HUES48 (cell line): ENCODE measurements around the gene XPOT.

ENCODE experiments used
- H3K27ac ChIP-seq: one replicate; pipeline ENCODE4 v1.7.0; 2013; ENCODE audit warnings: low read depth, low read length, inconsistent platforms
- H3K27me3 ChIP-seq: 2 replicates; pipeline ENCODE4 v1.6.1; 2013; ENCODE audit warnings: mild to moderate bottlenecking, low read length; ENCODE audit not compliant: control insufficient read depth, insufficient read depth
- H3K36me3 ChIP-seq: 2 replicates; pipeline ENCODE4 v1.6.1; 2013; ENCODE audit warnings: low read length; ENCODE audit not compliant: control insufficient read depth, insufficient read depth
- H3K4me1 ChIP-seq: 2 replicates; pipeline ENCODE4 v1.6.1; 2013; ENCODE audit warnings: mild to moderate bottlenecking, low read length; ENCODE audit not compliant: control insufficient read depth, insufficient read depth
- H3K4me3 ChIP-seq: 2 replicates; pipeline ENCODE4 v1.5.1; 2013; ENCODE audit warnings: mild to moderate bottlenecking, low read depth, low read length
- H3K9ac ChIP-seq: 2 replicates; pipeline ENCODE4 v1.6.1; 2013; ENCODE audit warnings: mild to moderate bottlenecking, low read depth, low read length, moderate library complexity
- H3K9me3 ChIP-seq: 2 replicates; pipeline ENCODE4 v1.6.1; 2013; ENCODE audit warnings: low read length; ENCODE audit not compliant: control insufficient read depth, insufficient read depth

The XPOT gene

GRCh38 chr12:64395739-64396138, 8.5 kb upstream of the XPOT start:
- Histone ChIP-seq H3K27me3 (peaks cover 3% of the 10 kb centered on the region; the same call in 1 of the 2 replicates), H3K27ac (no peak overlapping the region), H3K4me3 (no peak overlapping the region), H3K36me3 (no peaks in the 10 kb centered on the region), H3K9ac (no peak overlapping the region), H3K9me3 (no peaks in the 10 kb centered on the region), H3K4me1 (peaks cover 10% of the 10 kb centered on the region)

GRCh38 chr12:64400041-64400440, 4.2 kb upstream of the XPOT start:
- Histone ChIP-seq H3K27me3 (no peaks in the 10 kb centered on the region), H3K27ac (peak overlapping the region; percentile 68), H3K36me3 (no peaks in the 10 kb centered on the region), H3K9me3 (no peaks in the 10 kb centered on the region), H3K4me3 (no peak overlapping the region), H3K4me1 (peaks cover 10% of the 10 kb centered on the region), H3K9ac (no peak overlapping the region)

GRCh38 chr12:64402181-64402580, 2.0 kb upstream of the XPOT start:
- Histone ChIP-seq H3K9me3 (no peaks in the 10 kb centered on the region), H3K4me1 (peaks cover 10% of the 10 kb centered on the region), H3K9ac (no peak overlapping the region), H3K27me3 (no peaks in the 10 kb centered on the region), H3K27ac (no peak overlapping the region), H3K4me3 (no peak overlapping the region), H3K36me3 (no peaks in the 10 kb centered on the region)

GRCh38 chr12:64404470-64405256, 471 bp downstream of the XPOT start:
- Histone ChIP-seq H3K36me3 (peaks cover 5% of the 10 kb centered on the region), H3K9ac (peak overlapping the region; percentile 98), H3K9me3 (no peaks in the 10 kb centered on the region), H3K4me3 (peak overlapping the region; percentile 99), H3K4me1 (peaks cover 7% of the 10 kb centered on the region), H3K27ac (peak overlapping the region; percentile 98), H3K27me3 (no peaks in the 10 kb centered on the region)

- H3K27me3 ChIP-seq = no peaks in the 10 kb centered on the region
- no peak overlapping the region for H3K27ac ChIP-seq
- no peaks in the 10 kb centered on the region for H3K4me1 ChIP-seq
- H3K36me3 ChIP-seq = peaks cover 33% of the 10 kb centered on the region
- no peak overlapping the region for H3K4me3 ChIP-seq
- no peaks in the 10 kb centered on the region for H3K9me3 ChIP-seq
- no peak overlapping the region for H3K9ac ChIP-seq
These were observed 3.4 kb downstream of the XPOT start for GRCh38 chr12:64407342-64408223.

- Histone ChIP-seq H3K4me3 (no peak overlapping the region), H3K4me1 (no peaks in the 10 kb centered on the region), H3K9me3 (no peaks in the 10 kb centered on the region), H3K27me3 (no peaks in the 10 kb centered on the region), H3K9ac (no peak overlapping the region), H3K36me3 (peaks cover 71% of the 10 kb centered on the region), H3K27ac (no peak overlapping the region)
These were observed 7.2 kb downstream of the XPOT start for GRCh38 chr12:64411427-64411826.

GRCh38 chr12:64412459-64412858, 8.3 kb downstream of the XPOT start:
- no peaks in the 10 kb centered on the region for H3K27me3 ChIP-seq
- no peaks in the 10 kb centered on the region for H3K4me1 ChIP-seq
- H3K36me3 ChIP-seq = peaks cover 81% of the 10 kb centered on the region
- no peak overlapping the region for H3K27ac ChIP-seq
- no peak overlapping the region for H3K9ac ChIP-seq
- H3K9me3 ChIP-seq = no peaks in the 10 kb centered on the region
- no peak overlapping the region for H3K4me3 ChIP-seq

- Histone ChIP-seq H3K27ac (no peak overlapping the region), H3K4me1 (no peaks in the 10 kb centered on the region), H3K4me3 (no peak overlapping the region), H3K27me3 (no peaks in the 10 kb centered on the region), H3K9me3 (no peaks in the 10 kb centered on the region), H3K9ac (no peak overlapping the region), H3K36me3 (peaks cover 95% of the 10 kb centered on the region)
These were observed 9.7 kb downstream of the XPOT start for GRCh38 chr12:64413884-64414283.

GRCh38 chr12:64418209-64418608, 14.0 kb downstream of the XPOT start:
- Histone ChIP-seq H3K36me3 (peaks cover 99% of the 10 kb centered on the region), H3K4me3 (no peak overlapping the region), H3K4me1 (no peaks in the 10 kb centered on the region), H3K27me3 (no peaks in the 10 kb centered on the region), H3K9ac (no peak overlapping the region), H3K9me3 (no peaks in the 10 kb centered on the region), H3K27ac (no peak overlapping the region)

- H3K9ac ChIP-seq = no peak overlapping the region
- H3K9me3 ChIP-seq = no peaks in the 10 kb centered on the region
- no peaks in the 10 kb centered on the region for H3K27me3 ChIP-seq
- no peaks in the 10 kb centered on the region for H3K4me1 ChIP-seq
- peaks cover 99% of the 10 kb centered on the region for H3K36me3 ChIP-seq
- no peak overlapping the region for H3K27ac ChIP-seq
- no peak overlapping the region for H3K4me3 ChIP-seq
These were observed 15.5 kb downstream of the XPOT start for GRCh38 chr12:64419696-64420095.

- Histone ChIP-seq H3K27ac (no peak overlapping the region), H3K9ac (no peak overlapping the region), H3K27me3 (no peaks in the 10 kb centered on the region), H3K36me3 (peaks cover 100% of the 10 kb centered on the region), H3K4me1 (no peaks in the 10 kb centered on the region), H3K9me3 (no peaks in the 10 kb centered on the region), H3K4me3 (no peak overlapping the region)
These were observed 23.8 kb downstream of the XPOT start for GRCh38 chr12:64427988-64428387.
